Stimulated activated CD4-positive, alpha-beta T cell treated with anti-CD3 and anti-CD28 coated beads, TNF-alpha, amount 100 ng/mL, for 24 hours (primary cell): ENCODE measurements around the gene ZNF462.
"Not testable (repeated sequence)": the region's sequence is repeated elsewhere in the genome, so short reads cannot be mapped to it uniquely, and the experiment has no call there.

Experiments used
- DNase-seq, 3 experiments: peaks; one replicate each; pipeline ENCODE4 v3.0.0-alpha.2; 2020; ENCODE audit warnings: low read depth in 3 of 3

ZNF462 gene

DNA sequence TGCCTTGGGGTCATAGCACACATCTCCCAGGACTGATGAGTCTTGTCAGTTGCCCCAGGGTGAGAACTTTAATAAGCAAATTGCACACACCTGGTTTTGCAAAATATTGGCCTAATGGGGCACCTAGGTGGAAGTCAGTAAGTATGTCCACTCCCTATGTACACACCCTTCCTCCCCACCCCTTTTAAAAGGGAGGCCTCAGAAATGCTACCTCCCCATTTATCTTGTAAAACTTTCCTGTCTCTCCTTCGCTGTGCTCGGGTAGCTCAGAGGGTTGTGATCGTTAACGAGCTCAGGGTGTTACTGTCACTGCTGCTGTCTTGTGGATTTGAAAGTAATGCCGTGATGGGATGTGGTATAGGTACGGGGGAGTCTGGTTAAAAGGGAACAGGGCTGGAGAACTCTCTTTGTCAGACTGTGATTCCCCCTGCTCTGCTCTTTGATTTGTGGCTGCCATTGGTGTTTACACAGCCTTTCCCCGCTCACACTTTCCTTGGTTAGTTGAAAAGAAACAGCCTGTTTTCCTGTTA, 26.2 kb downstream of the ZNF462 start:
- DNase-seq, result no peak

DNA sequence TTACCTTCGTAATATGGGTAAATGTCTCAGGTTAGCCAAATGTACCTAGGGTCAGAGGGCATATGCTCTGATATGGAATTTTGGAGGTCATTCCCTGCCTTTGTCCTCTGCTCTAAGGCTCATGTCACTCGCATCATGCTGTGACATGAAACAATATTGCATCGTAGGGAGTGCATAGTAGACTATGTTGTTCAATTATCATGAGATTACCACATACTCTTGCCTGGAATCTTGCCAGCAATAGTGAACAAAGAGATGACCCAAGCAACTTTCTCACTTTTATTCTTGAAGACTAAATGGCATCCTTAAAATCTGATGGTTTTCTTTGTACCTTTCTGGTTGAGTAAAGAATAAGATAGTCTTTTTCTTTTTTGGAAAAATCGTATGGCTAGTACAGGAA, 27.6 kb downstream of the ZNF462 start:
- DNase-seq, result no peak

DNA sequence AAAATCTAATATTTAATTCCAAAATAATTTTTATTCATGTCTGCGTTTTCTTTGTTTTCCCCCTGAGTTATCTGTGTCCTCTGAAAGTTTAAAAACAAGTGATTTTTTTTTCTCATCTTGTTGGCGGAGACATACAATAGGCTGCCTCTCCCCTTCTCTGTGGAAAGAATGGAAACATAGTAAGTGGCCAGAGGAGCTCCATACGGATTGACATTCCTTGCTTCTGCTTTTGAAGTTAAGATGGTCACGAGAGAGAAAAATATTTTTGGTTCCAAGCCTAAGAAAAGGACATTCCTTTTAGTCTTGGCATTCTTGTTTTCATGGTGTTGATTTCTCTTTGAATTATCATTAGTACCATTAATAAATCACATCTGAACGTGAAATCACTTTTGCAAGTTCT, 28.3 kb downstream of the ZNF462 start:
- no peak for DNase-seq

DNA sequence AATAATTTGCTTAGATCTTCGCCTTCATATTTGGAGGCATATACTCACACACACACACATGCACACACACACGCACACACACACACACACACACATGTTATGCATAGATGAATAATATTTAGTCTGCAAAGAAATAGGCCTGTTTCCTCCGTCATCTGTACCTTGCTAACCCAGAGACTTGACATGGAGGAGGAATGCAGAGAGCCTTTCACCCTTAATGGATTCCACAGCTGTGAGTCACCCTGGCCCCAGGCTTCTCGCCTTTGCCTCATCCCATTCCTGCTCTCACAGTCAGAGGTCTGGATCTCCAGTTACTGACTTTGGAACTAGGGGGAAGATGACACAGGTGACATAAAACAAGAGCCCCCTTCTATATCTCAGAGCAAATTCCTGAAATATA, 29.7 kb downstream of the ZNF462 start:
- DNase-seq, result no peak

DNA sequence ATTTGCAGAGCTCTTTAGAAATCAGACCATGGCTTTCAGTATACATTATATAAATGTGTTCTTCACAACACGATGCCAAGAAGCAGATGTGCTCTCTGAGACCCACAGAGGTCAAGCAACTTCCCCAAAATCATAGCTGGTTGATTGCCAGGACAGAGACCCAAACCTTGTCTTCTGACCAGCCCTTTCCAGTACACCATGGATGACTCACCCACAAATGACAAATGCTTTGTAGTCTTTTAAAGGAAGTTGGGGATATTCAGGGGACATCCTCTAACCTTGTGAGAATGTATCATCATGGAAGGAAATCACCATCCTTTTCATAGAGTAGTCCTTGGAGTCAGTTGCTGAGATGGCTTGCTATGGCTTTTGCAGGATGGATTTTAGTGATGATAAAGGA, 30.1 kb downstream of the ZNF462 start:
- no peak for DNase-seq

DNA sequence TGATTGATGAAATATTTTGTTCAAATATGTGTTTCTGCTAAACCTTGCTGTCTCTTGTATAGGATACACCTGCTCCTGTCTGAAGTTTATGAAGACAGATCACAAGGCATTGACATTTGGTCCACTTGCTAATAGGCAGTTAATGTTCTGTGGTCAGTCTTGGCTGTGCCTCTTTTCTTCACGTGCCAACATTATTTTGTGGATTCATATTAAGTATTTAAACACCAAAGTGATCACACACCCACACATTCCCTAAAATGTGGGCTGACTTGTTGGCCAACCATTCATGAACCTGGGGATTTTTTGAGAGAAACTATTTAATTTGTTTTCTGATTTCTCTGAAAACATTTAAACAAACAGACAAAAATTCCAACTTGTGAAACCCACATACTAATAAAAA, 33.7 kb downstream of the ZNF462 start:
- no peak for DNase-seq

DNA sequence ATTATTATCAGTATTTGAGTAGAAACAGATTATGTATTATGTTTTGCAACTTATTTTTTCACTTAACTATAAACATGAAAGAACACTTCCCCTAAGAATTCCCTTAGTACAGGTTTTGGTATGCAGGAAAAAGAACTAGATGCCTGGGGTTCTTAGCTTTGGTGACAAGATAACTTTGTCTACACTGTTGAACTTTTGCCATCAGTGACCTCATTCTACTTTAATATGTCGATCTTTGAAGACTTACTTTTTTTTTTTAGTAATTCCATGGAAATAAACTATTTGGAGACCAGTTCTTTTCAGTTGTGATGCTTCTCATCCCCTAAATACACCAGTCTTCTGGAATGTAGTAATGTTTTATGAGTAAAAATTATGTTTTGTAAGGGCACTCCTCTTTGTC, 34.3 kb downstream of the ZNF462 start:
- DNase-seq, result no peak

DNA sequence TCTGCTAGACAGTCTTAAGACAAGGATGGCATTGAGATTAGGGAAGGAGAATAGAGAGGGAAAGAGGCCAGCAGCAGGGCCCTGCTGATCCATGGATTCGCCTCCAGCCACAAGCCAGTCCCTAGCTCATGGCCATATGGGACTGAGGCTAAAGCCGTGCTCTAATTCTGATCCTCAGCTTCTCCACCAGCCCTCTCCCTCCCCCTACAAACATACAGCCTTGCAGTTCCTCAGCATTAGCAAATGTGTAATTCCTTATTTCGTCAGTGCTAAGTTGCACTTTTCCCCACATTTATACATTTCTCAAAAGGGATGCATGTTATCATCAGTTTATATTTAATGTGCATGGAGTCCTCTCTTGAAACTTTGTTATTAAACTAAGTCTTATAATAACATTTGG, 34.8 kb downstream of the ZNF462 start:
- DNase-seq, result no peak

DNA sequence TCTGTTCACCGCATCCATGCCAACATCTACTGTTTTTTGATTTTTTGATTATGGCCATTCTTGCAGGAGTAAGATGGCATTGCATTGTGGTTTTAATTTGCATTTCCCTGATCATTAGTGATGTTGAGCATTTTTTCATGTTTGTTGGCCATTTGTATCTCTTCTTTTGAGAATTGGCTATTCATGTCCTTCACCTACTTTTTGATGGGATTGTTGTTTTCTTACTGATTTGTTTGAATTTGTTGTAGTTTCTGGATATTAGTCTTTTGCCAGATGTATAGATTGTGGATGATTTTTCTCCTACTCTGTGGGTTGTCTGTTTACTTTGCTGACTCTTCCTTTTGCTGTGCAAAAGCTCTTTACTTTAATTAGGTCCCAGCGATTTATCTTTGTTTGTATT, 37.6 kb downstream of the ZNF462 start:
- DNase-seq, result not testable (repeated sequence)

DNA sequence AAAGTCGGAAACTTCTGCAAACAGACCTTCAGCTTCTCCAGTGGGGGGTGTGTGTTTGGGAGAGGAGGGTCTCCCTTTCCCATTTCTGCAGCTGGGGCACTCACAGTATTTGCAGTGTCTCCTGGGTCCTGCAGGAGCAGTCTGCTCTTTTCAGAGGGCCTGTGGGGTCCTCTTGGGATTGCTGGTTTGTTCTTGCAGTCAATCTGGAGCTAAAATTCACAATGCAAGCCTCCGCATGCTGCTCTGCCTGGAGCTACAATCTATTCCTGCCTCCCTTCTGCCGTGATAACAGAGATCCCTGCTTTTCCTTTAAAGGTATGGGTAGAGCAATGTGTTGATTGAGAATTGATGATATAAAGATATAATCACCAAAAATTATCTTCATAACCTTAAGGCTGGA, 43.2 kb downstream of the ZNF462 start:
- no peak for DNase-seq

DNA sequence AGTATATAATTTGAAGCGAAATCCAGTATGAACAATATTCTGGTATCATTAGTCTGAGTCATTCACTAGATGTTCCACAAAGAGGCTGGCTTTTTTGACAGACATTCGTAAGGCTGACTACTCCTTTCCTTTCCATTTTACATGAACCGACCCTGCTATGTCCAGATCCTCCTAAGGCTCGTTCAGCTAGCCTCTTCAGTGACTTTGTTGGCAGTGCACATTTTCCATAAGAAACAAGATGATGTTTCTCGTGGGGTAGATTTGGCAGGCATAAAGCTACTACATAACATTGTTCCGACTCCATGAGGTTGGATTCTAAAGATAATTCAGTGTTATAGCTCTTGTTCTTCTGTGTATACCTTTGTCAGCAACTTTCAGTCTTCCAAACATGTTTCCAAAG, 49.0 kb downstream of the ZNF462 start:
- no peak for DNase-seq

DNA sequence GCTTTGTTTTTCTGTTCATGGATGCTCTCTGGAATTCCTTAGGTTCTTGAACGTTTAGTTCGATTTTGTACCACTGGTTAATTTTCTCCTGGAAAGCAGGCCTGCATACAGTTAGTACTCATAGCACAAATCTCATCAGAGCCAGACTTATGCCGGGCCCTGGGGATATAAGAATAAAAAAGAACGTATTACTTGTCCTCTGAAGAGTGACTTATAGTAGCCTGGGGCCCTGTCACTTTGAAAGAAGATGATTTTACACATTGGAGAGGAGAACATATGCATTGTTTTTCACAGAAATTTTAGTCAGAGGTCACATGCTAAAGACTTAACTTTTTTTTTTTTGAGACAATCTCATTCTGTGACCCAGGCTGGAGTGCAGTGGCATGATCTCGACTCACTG, 50.3 kb downstream of the ZNF462 start:
- DNase-seq, result no peak

DNA sequence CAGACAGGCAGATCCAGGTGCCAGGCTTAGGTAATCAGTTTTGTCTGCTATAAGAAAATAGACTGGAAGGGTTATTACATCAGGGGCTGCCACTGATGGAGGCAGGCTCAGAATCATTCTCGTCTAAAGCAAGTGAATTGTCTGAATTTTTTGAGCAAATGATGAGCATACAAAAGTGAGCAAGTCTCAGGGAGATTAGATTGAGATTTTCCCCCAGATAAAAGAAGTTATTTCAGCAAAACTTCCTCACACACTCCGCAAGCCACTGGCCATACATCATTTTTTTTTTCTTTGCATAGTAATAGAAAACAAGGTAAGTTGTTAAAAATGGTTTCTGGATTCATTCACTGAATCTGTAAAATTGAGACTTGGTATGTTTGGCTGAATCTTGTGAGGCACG, 52.9 kb downstream of the ZNF462 start:
- no peak for DNase-seq

DNA sequence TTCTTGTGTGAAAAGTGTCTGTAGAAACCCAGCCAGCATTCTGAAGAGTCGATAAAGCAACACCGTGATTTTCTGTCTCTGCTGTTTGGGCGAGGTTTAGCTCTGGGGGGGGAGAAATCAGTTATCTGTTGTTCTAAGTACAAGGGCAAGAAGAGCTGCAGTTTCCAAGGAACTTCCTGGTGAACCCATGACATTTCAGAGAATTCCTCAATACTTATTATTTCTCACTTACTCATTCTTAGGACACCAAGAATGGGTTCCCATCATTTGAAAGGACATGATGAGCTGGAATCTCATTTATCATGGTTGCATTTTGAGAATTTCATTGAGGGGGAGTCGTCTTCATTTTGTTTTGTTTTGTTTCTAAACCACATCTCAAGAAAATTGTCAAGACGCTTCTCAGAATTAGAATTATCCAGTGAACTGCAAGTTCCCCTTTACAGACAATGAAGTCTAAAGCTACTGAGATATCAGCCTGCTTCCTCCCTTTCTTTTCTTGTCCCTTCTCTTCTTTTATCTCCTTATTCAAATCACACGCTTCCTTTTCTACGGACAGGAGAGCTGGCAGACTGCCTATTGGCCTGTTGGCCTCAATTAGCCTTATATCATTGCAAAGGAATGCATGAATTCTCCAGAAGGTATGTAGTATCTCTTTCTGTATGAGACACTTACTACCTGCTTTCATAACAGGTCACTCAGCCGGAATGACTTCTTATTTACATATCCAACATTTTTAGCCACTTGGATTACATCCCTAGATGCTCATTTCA, 53.7 kb downstream of the ZNF462 start:
- no peak for DNase-seq

DNA sequence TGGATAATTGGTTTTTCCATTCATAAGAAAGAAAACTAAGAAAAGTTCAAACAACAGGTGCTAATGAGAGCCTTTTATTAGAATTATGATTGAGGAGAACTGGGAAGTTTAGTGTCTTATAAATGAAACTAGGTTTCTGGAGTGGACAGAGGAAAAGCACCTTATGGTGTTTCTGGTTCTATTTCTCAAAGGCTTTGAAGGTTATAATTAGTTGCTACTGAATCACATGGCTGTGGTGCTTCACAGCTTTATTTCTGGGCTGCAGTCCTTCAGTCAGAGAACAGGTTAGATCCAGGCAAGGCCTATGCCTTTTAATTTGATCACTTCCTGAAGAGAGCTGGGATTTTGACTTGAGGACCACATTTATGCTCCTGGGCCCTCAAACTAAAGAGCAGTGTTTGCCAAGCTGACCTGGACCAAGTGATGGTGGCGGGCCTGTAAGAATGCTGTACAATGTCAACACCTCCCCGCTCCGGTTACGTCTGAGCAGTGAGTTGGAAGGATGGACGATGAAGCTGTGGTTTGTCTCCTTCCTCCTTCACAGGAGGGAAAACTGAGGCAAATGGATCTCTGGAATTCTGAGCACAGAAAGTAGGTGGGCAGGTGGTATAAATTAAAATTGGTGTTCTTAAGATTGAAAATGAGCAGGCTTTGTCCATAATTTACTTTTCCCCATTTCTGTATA, 56.0 kb downstream of the ZNF462 start:
- no peak for DNase-seq

DNA sequence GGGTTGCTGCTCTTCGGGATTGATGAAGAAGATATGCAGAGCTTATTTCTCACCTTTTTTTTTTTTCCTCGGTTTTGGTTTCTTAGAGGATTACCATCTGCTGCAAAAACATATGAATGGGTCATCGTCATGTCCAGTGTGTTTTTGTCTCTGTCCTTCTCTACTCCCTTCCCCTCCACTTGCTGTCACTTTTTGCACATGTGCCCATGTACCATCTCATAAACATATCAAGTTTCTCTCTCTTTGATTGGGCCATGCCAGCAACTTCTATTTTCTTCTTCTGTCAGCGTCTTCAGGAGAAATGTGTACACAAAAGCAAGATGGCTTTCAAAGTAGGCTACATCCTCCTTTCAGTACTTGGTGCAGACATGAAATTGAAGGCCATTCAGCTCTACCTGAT, 57.1 kb downstream of the ZNF462 start:
- DNase-seq, result no peak

DNA sequence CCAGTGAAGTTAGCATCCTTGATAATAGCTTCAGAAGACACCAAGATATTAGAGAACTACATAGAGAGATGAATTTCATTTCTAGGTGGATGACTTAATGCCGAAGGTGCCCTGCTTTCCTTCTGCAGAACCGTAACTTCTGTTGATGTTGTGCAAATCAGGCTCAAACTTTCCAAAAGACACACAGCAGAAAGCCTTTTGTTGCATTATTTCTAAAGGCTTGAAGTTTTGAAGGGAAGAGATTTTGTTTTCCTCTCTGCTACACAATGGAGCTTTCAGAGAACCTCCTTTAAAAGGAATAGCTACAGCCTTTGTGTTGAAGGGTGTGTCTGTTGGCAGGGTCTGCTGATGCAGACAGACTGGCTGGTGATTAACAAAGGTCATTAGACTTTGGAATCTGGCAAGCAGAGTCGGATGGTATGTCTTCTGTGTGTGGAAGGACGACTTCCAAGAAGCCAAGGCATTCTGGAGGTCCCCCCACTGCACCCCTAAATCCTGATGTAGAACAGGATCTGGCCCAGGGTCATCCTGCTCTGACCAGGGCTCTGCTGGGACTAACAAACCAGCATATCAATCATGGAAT, 57.8 kb downstream of the ZNF462 start:
- no peak for DNase-seq

DNA sequence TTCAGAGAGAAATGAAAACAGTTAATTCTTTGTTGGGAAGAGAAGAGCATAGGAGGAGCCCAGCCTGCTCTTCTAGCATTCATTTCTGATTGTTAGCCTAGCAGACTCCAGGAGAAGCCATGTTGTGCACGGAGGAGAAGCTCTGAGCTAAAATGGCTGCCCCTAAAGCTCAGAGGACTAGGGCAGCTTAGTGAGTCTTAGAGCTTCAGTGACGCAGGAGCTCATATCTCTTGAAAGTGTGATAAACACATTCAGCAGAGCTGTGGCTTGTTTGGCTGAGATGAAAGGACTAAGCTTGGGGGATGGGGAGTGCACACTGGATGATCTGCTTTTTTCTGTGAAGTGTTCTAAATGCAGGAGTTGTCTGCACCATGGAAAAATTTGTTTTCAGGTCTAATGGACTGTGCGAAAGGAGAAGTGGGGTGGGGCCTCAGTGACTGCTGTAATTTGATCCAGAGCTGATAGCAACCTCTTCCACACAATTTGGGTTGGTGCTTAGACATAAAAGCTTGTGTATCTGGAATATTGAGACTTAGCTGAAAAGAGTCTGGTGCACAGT, 58.5 kb downstream of the ZNF462 start:
- no peak for DNase-seq

DNA sequence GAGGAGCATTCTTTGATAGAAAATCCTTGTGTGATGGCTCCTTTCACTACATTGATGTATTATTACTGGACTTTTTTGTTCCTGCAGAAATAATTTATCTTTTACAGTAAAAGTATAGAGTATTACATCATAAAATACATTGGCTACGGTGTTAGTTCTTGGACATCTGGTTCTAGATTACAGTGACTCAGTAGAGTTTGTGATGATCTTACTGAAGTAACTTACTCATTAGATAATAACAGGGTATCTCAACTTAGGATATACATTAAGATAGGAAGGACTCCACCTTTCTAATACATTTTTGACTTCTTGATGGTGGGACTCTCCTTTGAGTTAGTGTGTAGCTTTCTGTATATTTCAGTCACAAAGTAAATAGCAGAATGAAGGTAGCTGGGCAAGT, 59.1 kb downstream of the ZNF462 start:
- no peak for DNase-seq

DNA sequence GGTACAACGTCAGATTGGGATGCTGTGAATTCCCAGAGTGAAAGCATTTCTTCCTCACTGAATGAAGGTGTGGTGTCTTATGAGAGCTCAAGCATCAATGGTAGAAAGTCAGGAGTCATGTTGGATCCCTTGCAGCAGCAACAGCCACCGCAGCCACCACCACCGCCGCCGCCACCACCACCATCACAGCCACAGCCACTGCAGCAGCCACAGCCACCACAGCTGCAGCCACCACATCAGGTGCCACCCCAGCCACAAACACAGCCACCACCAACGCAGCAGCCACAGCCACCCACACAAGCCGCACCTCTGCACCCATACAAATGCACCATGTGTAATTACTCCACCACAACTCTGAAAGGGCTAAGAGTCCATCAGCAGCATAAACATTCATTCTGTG, 62.4 kb downstream of the ZNF462 start:
- no peak for DNase-seq

DNA sequence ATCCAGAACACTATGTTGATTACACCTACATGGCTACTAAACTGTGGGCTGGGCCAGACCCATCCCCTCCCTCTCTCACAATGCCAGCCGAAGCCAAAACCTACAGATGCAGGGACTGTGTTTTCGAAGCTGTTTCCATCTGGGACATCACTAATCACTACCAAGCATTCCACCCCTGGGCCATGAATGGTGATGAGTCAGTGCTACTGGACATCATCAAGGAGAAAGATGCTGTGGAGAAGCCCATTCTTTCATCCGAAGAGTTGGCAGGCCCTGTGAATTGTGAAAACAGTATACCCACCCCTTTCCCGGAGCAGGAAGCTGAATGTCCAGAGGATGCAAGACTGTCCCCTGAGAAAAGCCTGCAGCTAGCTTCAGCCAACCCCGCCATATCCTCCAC, 65.0 kb downstream of the ZNF462 start:
- no peak for DNase-seq

DNA sequence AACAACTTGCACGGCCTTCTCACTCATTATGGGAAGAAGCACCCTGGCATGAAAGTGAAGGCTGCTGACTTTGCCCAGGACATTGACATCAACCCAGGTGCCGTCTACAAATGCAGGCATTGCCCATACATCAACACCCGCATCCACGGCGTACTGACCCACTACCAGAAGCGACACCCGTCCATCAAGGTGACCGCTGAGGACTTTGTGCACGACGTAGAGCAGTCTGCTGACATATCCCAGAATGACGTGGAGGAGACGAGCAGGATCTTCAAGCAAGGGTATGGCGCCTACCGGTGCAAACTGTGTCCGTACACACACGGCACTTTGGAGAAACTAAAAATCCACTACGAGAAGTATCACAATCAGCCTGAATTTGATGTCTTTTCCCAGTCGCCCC, 65.4 kb downstream of the ZNF462 start:
- no peak for DNase-seq
